DND-41 (cell line): ENCODE data around the gene DSTYK.

ENCODE experiments used
- ATAC-seq: fragments of 200-7000 bp; cut with Tn5 transposase; 3 replicates; pipeline ENCODE4 v1.9.1; 2021; ENCODE audit warnings: low read depth; ENCODE audit not compliant: insufficient read depth
- DNase-seq: peaks from one replicate; pipeline ENCODE4 v3.0.0-alpha.2; 2020
- H2AFZ ChIP-seq: 2 replicates; pipeline ENCODE4 v1.6.0; 2012; ENCODE audit warnings: low read depth, low read length
- H3K27ac ChIP-seq: 2 replicates; pipeline ENCODE4 v1.5.1; 2012; ENCODE audit warnings: low read length, inconsistent platforms
- H3K27me3 ChIP-seq: fragments of 200-600 bp; sonication (generic); 2 replicates; pipeline ENCODE4 v1.6.0; 2012; ENCODE audit warnings: low read length, mild to moderate bottlenecking, inconsistent platforms; ENCODE audit not compliant: insufficient read depth, poor library complexity
- H3K36me3 ChIP-seq: 2 replicates; pipeline ENCODE4 v1.5.1; 2012; ENCODE audit warnings: low read length, inconsistent platforms; ENCODE audit not compliant: insufficient read depth
- H3K4me1 ChIP-seq: 2 replicates; pipeline ENCODE4 v1.5.1; 2012; ENCODE audit warnings: mild to moderate bottlenecking, low read length; ENCODE audit not compliant: insufficient read depth
- H3K4me2 ChIP-seq: 2 replicates; pipeline ENCODE4 v1.6.0; 2012; ENCODE audit warnings: mild to moderate bottlenecking, moderate library complexity, low read length, inconsistent platforms; ENCODE audit not compliant: insufficient read depth
- H3K4me3 ChIP-seq, 2 experiments: fragments of 200-600 bp in 1 of 2; shearing (Covaris generic) in 1 of 2; 2 replicates each; pipeline ENCODE4 v1.5.1; 2012 to 2016; ENCODE audit warnings: inconsistent platforms in 2 of 2, low read length in 2 of 2, mild to moderate bottlenecking in 2 of 2, low read depth in 1 of 2, moderate library complexity in 1 of 2
- H3K79me2 ChIP-seq: 2 replicates; pipeline ENCODE4 v1.6.0; 2012; ENCODE audit warnings: low read length, inconsistent platforms; ENCODE audit not compliant: insufficient read depth
- H3K9ac ChIP-seq: 2 replicates; pipeline ENCODE4 v1.6.0; 2012; ENCODE audit warnings: low read depth, mild to moderate bottlenecking, inconsistent platforms, low read length, moderate library complexity
- H3K9me3 ChIP-seq: 2 replicates; pipeline ENCODE4 v1.5.1; 2012; ENCODE audit warnings: low read length, moderate library complexity, mild to moderate bottlenecking, inconsistent platforms; ENCODE audit not compliant: insufficient read depth, severe bottlenecking
- H4K20me1 ChIP-seq: 2 replicates; pipeline ENCODE4 v1.6.0; 2012; ENCODE audit warnings: low read length; ENCODE audit not compliant: insufficient read depth
- EZH2 ChIP-seq: IDR thresholded peaks from 3 replicates; pipeline ENCODE4 v1.6.1; 2012; ENCODE audit warnings: borderline replicate concordance, low read depth, mild to moderate bottlenecking, moderate library complexity, low read length, inconsistent platforms; ENCODE audit not compliant: severe bottlenecking
- TF ChIP-seq, protein P1 (sequence below): IDR thresholded peaks from 2 replicates; pipeline ENCODE4 v1.5.1; 2012; ENCODE audit warnings: borderline replicate concordance, low read length, moderate library complexity, mild to moderate bottlenecking; ENCODE audit not compliant: poor library complexity, severe bottlenecking; ENCODE audit errors: extremely low read depth

The DSTYK gene

GRCh38 chr1:205140113-205140512 is 71.4 kb downstream of the DSTYK start:
- H3K4me1 ChIP-seq = peaks cover 7% of the 10 kb centered on the region; the same call in 1 of the 2 replicates
- H3K9me3 ChIP-seq = no peaks in the 10 kb centered on the region
- DNase-seq (no peak), ATAC-seq (no peak)
- no peaks in the 10 kb centered on the region for H3K36me3 ChIP-seq
- no peak overlapping the region for H3K9ac ChIP-seq
- no peaks in the 10 kb centered on the region for H4K20me1 ChIP-seq
- H3K4me2 ChIP-seq = no peak overlapping the region
- no peak overlapping the region for H3K27ac ChIP-seq
- H3K79me2 ChIP-seq = no peaks in the 10 kb centered on the region
- no peak overlapping the region for H2AFZ ChIP-seq
- no peak for TF ChIP-seq EZH2
- TF ChIP-seq, protein P1, sequence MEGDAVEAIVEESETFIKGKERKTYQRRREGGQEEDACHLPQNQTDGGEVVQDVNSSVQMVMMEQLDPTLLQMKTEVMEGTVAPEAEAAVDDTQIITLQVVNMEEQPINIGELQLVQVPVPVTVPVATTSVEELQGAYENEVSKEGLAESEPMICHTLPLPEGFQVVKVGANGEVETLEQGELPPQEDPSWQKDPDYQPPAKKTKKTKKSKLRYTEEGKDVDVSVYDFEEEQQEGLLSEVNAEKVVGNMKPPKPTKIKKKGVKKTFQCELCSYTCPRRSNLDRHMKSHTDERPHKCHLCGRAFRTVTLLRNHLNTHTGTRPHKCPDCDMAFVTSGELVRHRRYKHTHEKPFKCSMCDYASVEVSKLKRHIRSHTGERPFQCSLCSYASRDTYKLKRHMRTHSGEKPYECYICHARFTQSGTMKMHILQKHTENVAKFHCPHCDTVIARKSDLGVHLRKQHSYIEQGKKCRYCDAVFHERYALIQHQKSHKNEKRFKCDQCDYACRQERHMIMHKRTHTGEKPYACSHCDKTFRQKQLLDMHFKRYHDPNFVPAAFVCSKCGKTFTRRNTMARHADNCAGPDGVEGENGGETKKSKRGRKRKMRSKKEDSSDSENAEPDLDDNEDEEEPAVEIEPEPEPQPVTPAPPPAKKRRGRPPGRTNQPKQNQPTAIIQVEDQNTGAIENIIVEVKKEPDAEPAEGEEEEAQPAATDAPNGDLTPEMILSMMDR = no peak
- no peaks in the 10 kb centered on the region for H3K27me3 ChIP-seq
- H3K4me3 ChIP-seq = no peak overlapping the region

DNA sequence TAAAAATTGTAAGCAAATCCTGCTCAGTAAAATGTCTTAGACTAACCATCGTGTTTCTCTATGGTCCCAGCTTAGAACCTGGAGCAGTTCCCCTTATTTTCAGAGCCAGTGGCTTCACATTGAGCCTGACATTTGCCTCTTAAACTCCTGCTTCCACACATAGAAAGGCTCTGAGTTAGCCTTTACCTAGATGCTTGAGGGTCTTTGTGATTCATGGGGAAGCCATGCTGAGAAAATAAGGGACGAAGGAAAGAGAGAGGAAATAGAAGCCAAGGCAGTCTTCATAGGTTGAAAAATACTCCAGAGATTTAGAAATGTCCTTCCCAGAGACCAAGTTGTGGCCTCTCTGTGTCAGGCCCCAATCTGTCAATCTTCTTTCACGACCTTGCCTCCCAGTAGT is 73.6 kb downstream of the DSTYK start:
- Histone ChIP-seq H3K27me3 (no peaks in the 10 kb centered on the region), H3K79me2 (no peaks in the 10 kb centered on the region), H4K20me1 (no peaks in the 10 kb centered on the region), H3K9ac (no peak overlapping the region), H3K4me1 (peaks cover 7% of the 10 kb centered on the region; the same call in 1 of the 2 replicates), H3K36me3 (no peaks in the 10 kb centered on the region), H2AFZ (no peak overlapping the region), H3K9me3 (no peaks in the 10 kb centered on the region), H3K27ac (no peak overlapping the region), H3K4me3 (no peak overlapping the region), H3K4me2 (no peak overlapping the region)
- DNase-seq (no peak), ATAC-seq (no peak)
- no peak for TF ChIP-seq EZH2
- TF ChIP-seq, protein P1 = no peak

DNA sequence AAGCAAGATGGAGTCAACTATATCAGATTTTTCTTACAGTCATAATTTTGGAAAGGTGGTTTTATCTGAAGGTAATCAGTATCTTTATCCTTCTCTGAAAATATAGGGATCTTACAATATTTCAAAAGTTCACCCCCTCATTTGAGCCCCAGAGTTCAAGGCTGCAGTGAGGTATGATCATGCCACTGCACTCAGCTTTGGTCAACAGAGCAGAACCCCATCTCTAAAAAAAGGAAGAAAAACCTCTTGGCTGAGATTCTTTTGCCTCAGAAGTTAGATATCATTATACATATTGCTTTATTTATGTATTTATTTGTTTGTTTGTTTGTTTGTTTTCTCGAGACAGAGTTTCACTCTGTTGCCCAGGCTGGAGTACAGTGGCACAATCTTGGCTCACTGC is 78.2 kb downstream of the DSTYK start:
- no peak for ATAC-seq
- TF ChIP-seq, protein P1 = no peak
- no peak for TF ChIP-seq EZH2

More for the DNA sequence above, 78.2 kb downstream of the DSTYK start:
- Histone ChIP-seq H3K27me3 (no peaks in the 10 kb centered on the region), H3K27ac (no peak overlapping the region), H3K9me3 (no peaks in the 10 kb centered on the region), H4K20me1 (no peaks in the 10 kb centered on the region), H3K4me2 (no peak overlapping the region), H3K4me3 (no peak overlapping the region), H3K79me2 (no peaks in the 10 kb centered on the region), H3K36me3 (no peaks in the 10 kb centered on the region), H2AFZ (no peak overlapping the region), H3K4me1 (no peaks in the 10 kb centered on the region), H3K9ac (no peak overlapping the region)
- DNase-seq = no peak
